ENCODE results near the gene LONP1. TPM values are rescaled to one million over a fixed set of nuclear protein-coding genes. Genes with fewer than 3 reads are reported as not detected.

LONP1 gene
- total and polyA plus RNA-seq, 7 donors: 58.6 to 127 (median 76.8) TPM

DNA sequence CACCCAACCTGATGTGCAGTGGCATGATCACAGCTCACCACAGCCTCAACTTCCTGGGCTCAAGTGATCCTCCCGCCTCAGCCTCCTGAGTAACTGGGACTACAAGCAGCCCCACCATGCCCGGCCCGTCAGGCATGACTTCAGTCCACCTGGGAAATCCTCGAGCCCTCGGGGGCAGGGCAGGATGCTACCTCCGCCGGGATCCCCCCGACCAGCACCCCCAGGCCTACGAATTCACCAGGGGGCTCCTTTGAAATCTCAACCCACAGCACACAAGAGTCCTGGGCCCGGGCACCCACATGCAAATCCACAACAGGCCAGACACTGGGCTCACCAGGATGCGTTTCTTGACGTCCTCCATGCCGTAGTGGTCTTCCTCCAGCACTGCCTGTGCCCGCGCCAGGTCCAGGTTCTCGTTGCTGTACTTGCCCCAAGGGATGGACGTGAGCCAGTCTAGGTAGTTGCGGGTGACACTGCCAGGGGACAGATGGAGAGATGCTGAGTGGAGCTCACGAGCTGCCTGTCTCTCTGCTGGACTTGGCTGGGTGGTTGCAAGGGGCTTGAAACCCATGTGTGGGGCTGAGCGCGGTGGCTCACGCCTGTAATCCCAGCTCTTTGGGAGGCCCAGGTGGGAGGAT is 19.4 kb downstream of the LONP1 start:
- no peak overlapping the region for H3K4me3 ChIP-seq
- H3K27me3 ChIP-seq (ENCODE audit: insufficient read depth in 3 of 3, low read length in 2 of 3): no peaks in the 10 kb centered on the region
- no peak for ATAC-seq
- intact Hi-C loops (cut with DNase I): no loop called here
- no peak for TF ChIP-seq CTCF (IDR thresholded peaks at IDR 0.05)
- no peak overlapping the region for H3K27ac ChIP-seq
- peaks cover 10 to 80% of the 10 kb centered on the region in 2 donors for H3K36me3 ChIP-seq (ENCODE audit: insufficient read depth in 1 of 2, low read depth in 1 of 2)
- H3K9me3 ChIP-seq: no peaks in the 10 kb centered on the region
- 92 to 95% (median 95%) methylated on average over 22 of the region's 22 CpGs for WGBS, 3 donors
- H3K4me1 ChIP-seq: no peaks in the 10 kb centered on the region
- no peak for DNase-seq

GRCh38 chr19:5698635-5699422 is 21.1 kb downstream of the LONP1 start:
- TF ChIP-seq CTCF (IDR thresholded peaks at IDR 0.05): no peak
- ATAC-seq: no peak

DNA sequence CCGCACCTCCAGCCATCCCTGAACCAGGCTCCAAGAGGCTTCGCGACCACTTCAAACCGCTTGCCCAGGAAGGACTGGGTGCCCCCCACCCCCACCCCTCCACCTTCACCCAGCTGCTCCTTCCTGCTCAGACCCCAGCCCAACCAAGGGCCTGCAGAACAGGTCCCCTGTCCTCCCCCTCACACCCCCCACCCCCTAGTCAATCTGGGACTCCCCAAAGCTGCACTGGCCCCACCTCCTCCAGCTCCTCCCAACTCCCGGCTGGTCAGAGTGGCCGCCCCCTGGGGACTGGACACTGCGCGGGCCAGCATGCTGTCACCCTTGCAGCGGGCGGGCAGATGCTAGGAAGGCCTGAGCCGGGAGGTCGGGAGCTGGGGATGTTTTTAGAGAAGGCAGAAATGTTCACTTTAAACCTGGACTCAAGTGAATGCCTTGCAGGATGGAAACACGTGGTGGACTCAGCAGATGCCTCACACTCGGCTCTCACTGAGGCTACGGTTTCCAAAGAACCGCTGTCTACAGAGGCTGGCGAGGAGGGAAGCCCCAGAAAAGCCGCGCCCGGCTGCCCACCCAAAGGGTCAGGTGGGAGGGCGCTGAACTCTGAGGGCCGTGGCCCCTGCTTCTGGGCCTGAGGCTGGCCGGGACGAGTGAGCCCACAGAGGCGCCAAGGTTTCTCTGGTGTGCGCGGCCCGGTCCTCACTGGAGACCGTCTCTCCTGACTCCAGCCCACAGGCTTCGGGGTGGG is 21.9 kb downstream of the LONP1 start:
- no peak overlapping the region for H3K4me3 ChIP-seq
- DNase-seq (no peak), ATAC-seq (peak in 1 of 4 donors; percentile 2)
- no peak for TF ChIP-seq CTCF (IDR thresholded peaks at IDR 0.05)
- intact Hi-C loops (cut with DNase I): no loop called here
- H3K36me3 ChIP-seq (ENCODE audit: insufficient read depth in 1 of 2, low read depth in 1 of 2): peaks cover 8 to 78% of the 10 kb centered on the region in 2 donors
- no peaks in the 10 kb centered on the region for H3K4me1 ChIP-seq
- WGBS, 3 donors: 76 to 80% (median 79%) methylated on average over 28 to 30 of the region's 30 CpGs
- no peaks in the 10 kb centered on the region for H3K9me3 ChIP-seq
- H3K27ac ChIP-seq: no peak overlapping the region
- H3K27me3 ChIP-seq (ENCODE audit: insufficient read depth in 3 of 3, low read length in 2 of 3): no peaks in the 10 kb centered on the region

More at GRCh38 chr19:5698635-5699422, 21.1 kb downstream of the LONP1 start:
- Histone ChIP-seq H3K9me3 (no peaks in the 10 kb centered on the region), H3K36me3 (ENCODE audit: insufficient read depth in 1 of 2, low read depth in 1 of 2) (peaks cover 8 to 78% of the 10 kb centered on the region in 2 donors), H3K27ac (no peak overlapping the region), H3K27me3 (ENCODE audit: insufficient read depth in 3 of 3, low read length in 2 of 3) (no peaks in the 10 kb centered on the region), H3K4me1 (no peaks in the 10 kb centered on the region), H3K4me3 (no peak overlapping the region)
- no peak for DNase-seq
- WGBS, 3 donors: 88 to 90% (median 88%) methylated on average over 38 of the region's 38 CpGs
- intact Hi-C loops (cut with DNase I): no loop called here

DNA sequence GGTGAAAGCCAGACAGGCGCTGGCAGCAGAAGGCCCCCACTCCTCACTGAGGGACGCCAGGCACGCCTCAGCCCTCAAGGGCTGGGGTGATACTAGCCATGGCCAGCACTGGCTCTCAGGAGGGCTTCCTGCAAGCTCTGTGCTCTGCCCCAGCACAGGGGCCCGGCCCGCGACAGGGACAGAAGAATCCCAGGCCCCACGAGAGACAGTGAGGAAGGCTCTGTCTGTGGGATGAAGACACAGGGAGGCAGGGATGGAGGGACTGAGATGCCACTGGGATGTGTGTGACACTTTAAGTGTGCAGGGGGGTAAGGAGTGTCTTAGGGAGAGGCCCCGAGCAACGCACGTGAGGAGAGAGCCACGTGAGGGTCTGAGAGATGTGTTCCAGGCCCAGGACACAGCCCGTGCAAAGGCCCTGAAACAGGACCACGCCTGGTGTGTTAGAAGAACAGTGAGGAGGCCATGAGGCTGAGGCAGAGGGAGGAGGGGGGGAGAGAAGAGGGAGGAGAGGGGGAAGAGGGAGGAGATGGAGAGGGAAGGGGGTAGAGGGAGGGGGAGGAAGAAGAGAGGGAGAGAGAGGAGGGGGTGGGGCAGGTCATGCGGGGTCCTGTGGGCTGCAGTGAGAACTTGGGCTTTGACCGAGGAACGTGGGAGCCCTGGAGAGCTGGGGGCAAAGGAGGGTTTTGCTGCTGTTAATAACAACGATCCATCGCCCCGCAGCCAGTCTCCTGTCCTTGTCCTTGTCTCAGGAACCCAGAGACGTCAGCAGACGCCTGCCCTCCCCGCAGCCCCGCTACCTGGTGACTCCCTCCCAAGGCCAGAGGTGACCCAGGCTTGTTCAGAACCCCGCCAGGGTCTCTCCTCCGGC is 22.7 kb downstream of the LONP1 start:
- Histone ChIP-seq H3K27ac (no peak overlapping the region), H3K4me3 (no peak overlapping the region), H3K27me3 (ENCODE audit: insufficient read depth in 3 of 3, low read length in 2 of 3) (no peaks in the 10 kb centered on the region), H3K4me1 (peaks cover 1% of the 10 kb centered on the region), H3K9me3 (no peaks in the 10 kb centered on the region), H3K36me3 (ENCODE audit: insufficient read depth in 1 of 2, low read depth in 1 of 2) (peaks cover 8 to 82% of the 10 kb centered on the region in 2 donors)
- TF ChIP-seq CTCF (IDR thresholded peaks at IDR 0.05): no peak
- no peak for DNase-seq
- no peak for ATAC-seq
- intact Hi-C loops (cut with DNase I): no loop called here
- WGBS, 3 donors: 76 to 84% (median 81%) methylated on average over 19 to 25 of the region's 25 CpGs

Data from psoas muscle (tissue), 8 donors.